Keratinocyte (primary cell): Measurements from ENCODE around the gene P4HB. TPM values are rescaled to one million over a fixed set of nuclear protein-coding genes. Genes with fewer than 3 reads are reported as not detected.

Experiments used
- DNase-seq: peaks from one replicate; pipeline ENCODE4 v3.0.0-alpha.2; 2011; ENCODE audit warnings: low read depth, missing footprints, low spot score
- FAIRE-seq: peaks from 2 replicates; lab custom pipeline; 2011; peaks lifted over from hg19 to GRCh38; lab: Jason Lieb, UNC
- H2AFZ ChIP-seq: 2 replicates; pipeline ENCODE4 v1.6.0; 2012; ENCODE audit warnings: low read length, control low read depth, inconsistent platforms; ENCODE audit not compliant: control insufficient read depth
- H3K27ac ChIP-seq: 2 replicates; pipeline ENCODE4 v1.5.1; 2011; ENCODE audit warnings: low read length; ENCODE audit not compliant: control insufficient read depth, insufficient read depth
- H3K27me3 ChIP-seq: 3 replicates; pipeline ENCODE4 v1.6.0; 2011; ENCODE audit warnings: low read length; ENCODE audit not compliant: control insufficient read depth, insufficient read depth; ENCODE audit errors: extremely low read depth
- H3K36me3 ChIP-seq, 2 experiments: 2 replicates in 1 of 2; 3 replicates in 1 of 2; pipeline ENCODE4 v1.5.1; 2011; ENCODE audit warnings: low read length in 2 of 2, mild to moderate bottlenecking in 1 of 2; ENCODE audit not compliant: control insufficient read depth in 2 of 2, insufficient read depth in 2 of 2; ENCODE audit errors: extremely low read depth in 1 of 2
- H3K4me1 ChIP-seq: 3 replicates; pipeline ENCODE4 v1.5.1; 2011; ENCODE audit warnings: low read length; ENCODE audit not compliant: control insufficient read depth, insufficient read depth; ENCODE audit errors: extremely low read depth
- H3K4me2 ChIP-seq: 3 replicates; pipeline ENCODE4 v1.6.0; 2011; ENCODE audit warnings: low read depth, low read length; ENCODE audit not compliant: control insufficient read depth, insufficient read depth; ENCODE audit errors: extremely low read depth
- H3K4me3 ChIP-seq, 3 experiments: fragments of 200-600 bp in 1 of 3; sonication (generic) in 1 of 3; 2 replicates in 2 of 3; 3 replicates in 1 of 3; pipeline ENCODE4 v1.5.1; 2011 to 2016; ENCODE audit warnings: low read length in 3 of 3, mild to moderate bottlenecking in 3 of 3, control low read depth in 2 of 3, inconsistent platforms in 1 of 3, low read depth in 1 of 3, mixed read lengths in 1 of 3, mixed run types in 1 of 3, moderate library complexity in 1 of 3; ENCODE audit not compliant: control insufficient read depth in 2 of 3, insufficient read depth in 2 of 3; ENCODE audit errors: extremely low read depth in 1 of 3
- H3K79me2 ChIP-seq: 2 replicates; pipeline ENCODE4 v1.6.0; 2012; ENCODE audit warnings: low read length; ENCODE audit not compliant: control insufficient read depth, insufficient read depth
- H3K9ac ChIP-seq: 3 replicates; pipeline ENCODE4 v1.6.0; 2011; ENCODE audit warnings: low read length; ENCODE audit not compliant: control insufficient read depth, insufficient read depth; ENCODE audit errors: extremely low read depth
- H3K9me1 ChIP-seq: 3 replicates; pipeline ENCODE4 v1.6.0; 2011; ENCODE audit warnings: low read length; ENCODE audit not compliant: control insufficient read depth, insufficient read depth; ENCODE audit errors: extremely low read depth
- H3K9me3 ChIP-seq: 2 replicates; pipeline ENCODE4 v1.5.1; 2012; ENCODE audit warnings: low read depth, low read length; ENCODE audit not compliant: control insufficient read depth
- H4K20me1 ChIP-seq: 3 replicates; pipeline ENCODE4 v1.6.0; 2011; ENCODE audit warnings: low read length; ENCODE audit not compliant: control insufficient read depth, insufficient read depth; ENCODE audit errors: extremely low read depth
- EZH2 ChIP-seq: IDR thresholded peaks from one replicate; pipeline ENCODE4 v1.6.1; 2012; ENCODE audit warnings: inconsistent platforms, mild to moderate bottlenecking, low read length, moderate library complexity
- dilution Hi-C: fragments of 300-500 bp; cut with MboI; formaldehyde crosslinking; loops from one replicate; pipeline ENCODE4 v1.7.0; 2020; ENCODE audit warnings: low sequenced_read_pairs; ENCODE audit not compliant: extremely low pct_ligation_motif_present
- polyA plus RNA-seq, 5 experiments: library from polyadenylated mRNA; depleted of rRNA in 3 of 5; stranded (reverse) in 3 of 5; stranded (forward) in 1 of 5; unstranded in 1 of 5; fragments of >200 nt; gene quantifications; 1 replicate in 1 of 5; 2 replicates in 3 of 5; 3 replicates in 1 of 5; pipeline versions ENCODE4 v1.2.1 to v1.2.3, GENCODE V29; 2011 to 2012; ENCODE audit warnings: missing spikeins in 2 of 5, low read depth in 1 of 5, low replicate concordance in 1 of 5
- TF ChIP-seq, protein P1 (sequence below), 3 experiments: IDR thresholded peaks in 1 of 3; conservative IDR thresholded peaks in 1 of 3; optimal IDR thresholded peaks in 1 of 3; 2 replicates in 2 of 3; 3 replicates in 1 of 3; pipeline versions ENCODE3 to v1.5.1; 2011; ENCODE audit warnings: low read length in 3 of 3, mild to moderate bottlenecking in 3 of 3, moderate library complexity in 2 of 3, control low read depth in 1 of 3, inconsistent platforms in 1 of 3; ENCODE audit not compliant: insufficient read depth in 2 of 3; ENCODE audit errors: extremely low read depth in 1 of 3

The P4HB gene
- polyA plus RNA-seq, 1 donor (not counting 4 experiments of a cell fraction or from before 2014, with no cell fraction given), result 149 TPM

DNA sequence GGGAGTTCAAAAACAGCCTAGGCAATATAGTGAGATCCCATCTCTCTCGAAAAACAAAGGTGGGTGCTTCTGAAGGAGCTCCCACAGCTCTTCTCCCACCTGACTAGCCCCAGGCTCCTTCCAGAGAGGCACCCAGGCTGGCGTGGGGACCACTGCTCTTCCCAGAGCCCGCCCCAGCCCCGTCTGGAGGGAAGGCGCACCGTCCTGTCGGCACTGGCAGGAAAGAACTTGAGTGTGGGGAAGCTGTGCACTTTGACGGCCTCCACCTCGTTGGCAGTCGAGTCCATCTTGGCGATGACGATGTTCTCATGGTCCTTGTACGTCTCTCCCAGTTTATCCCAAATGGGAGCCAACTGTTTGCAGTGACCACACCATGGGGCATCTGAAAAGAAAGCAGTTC lies 15.0 kb downstream of the P4HB start:
- Histone ChIP-seq H3K36me3 (peaks cover 38 to 58% of the 10 kb centered on the region in 2 experiments), H3K4me2 (no peak overlapping the region), H3K9ac (no peak overlapping the region), H3K9me3 (no peaks in the 10 kb centered on the region), H3K4me3 (no peak overlapping the region), H3K27me3 (no peaks in the 10 kb centered on the region), H3K79me2 (no peaks in the 10 kb centered on the region), H3K27ac (no peak overlapping the region), H4K20me1 (peaks cover 2% of the 10 kb centered on the region), H2AFZ (no peak overlapping the region), H3K4me1 (peaks cover 35% of the 10 kb centered on the region), H3K9me1 (no peaks in the 10 kb centered on the region)
- dilution Hi-C loops, result no loop called here
- no peak for TF ChIP-seq EZH2
- TF ChIP-seq, protein P1, sequence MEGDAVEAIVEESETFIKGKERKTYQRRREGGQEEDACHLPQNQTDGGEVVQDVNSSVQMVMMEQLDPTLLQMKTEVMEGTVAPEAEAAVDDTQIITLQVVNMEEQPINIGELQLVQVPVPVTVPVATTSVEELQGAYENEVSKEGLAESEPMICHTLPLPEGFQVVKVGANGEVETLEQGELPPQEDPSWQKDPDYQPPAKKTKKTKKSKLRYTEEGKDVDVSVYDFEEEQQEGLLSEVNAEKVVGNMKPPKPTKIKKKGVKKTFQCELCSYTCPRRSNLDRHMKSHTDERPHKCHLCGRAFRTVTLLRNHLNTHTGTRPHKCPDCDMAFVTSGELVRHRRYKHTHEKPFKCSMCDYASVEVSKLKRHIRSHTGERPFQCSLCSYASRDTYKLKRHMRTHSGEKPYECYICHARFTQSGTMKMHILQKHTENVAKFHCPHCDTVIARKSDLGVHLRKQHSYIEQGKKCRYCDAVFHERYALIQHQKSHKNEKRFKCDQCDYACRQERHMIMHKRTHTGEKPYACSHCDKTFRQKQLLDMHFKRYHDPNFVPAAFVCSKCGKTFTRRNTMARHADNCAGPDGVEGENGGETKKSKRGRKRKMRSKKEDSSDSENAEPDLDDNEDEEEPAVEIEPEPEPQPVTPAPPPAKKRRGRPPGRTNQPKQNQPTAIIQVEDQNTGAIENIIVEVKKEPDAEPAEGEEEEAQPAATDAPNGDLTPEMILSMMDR (optimal IDR thresholded peaks at IDR 0.05 in 1 of 3, IDR thresholded peaks at IDR 0.05 in 1 of 3, conservative IDR thresholded peaks at IDR 0.05 in 1 of 3; ENCODE audit: extremely low read depth in 1 of 3, insufficient read depth in 2 of 3, low read length in 3 of 3), result no peak
- FAIRE-seq, result no peak
- no peak for DNase-seq

DNA sequence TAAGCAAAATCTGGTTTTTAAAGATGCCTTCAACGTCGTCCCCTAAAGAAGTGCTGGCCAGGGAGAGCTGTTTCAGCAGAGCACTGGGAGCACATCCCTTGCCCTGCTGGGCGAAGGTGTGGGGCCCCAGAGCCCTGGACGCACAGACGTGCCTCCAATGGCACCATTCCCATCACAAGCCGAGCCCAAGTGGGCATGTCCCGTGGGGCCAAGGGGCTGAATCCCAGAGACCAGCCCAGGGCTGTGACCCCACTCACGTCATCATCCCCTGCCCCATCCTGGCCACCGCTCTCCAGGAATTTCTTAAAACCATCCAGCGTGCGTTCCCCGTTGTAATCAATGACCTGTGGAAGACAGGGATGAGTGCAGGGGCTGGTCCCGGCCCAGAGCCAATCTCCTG lies 15.4 kb downstream of the P4HB start:
- no peak for TF ChIP-seq EZH2
- TF ChIP-seq, protein P1 (optimal IDR thresholded peaks at IDR 0.05 in 1 of 3, IDR thresholded peaks at IDR 0.05 in 1 of 3, conservative IDR thresholded peaks at IDR 0.05 in 1 of 3; ENCODE audit: extremely low read depth in 1 of 3, insufficient read depth in 2 of 3, low read length in 3 of 3), result no peak
- Histone ChIP-seq H3K27me3 (no peaks in the 10 kb centered on the region), H3K9me1 (no peaks in the 10 kb centered on the region), H3K27ac (no peak overlapping the region), H2AFZ (no peak overlapping the region), H3K9me3 (no peaks in the 10 kb centered on the region), H3K36me3 (peaks cover 38 to 58% of the 10 kb centered on the region in 2 experiments), H3K4me1 (peaks cover 36% of the 10 kb centered on the region), H3K4me2 (no peak overlapping the region), H3K9ac (no peak overlapping the region), H3K4me3 (no peak overlapping the region), H4K20me1 (peaks cover 2% of the 10 kb centered on the region), H3K79me2 (no peaks in the 10 kb centered on the region)
- DNase-seq (no peak), FAIRE-seq (no peak)
- dilution Hi-C loops, result no loop called here
